GM12865 (cell line): ENCODE data around the gene KYNU.

Experiments
- DNase-seq: peaks from one replicate; pipeline ENCODE4 v3.0.0; 2010; ENCODE audit warnings: low read depth
- H3K4me3 ChIP-seq: 2 replicates; pipeline ENCODE4 v1.5.1; 2011; ENCODE audit warnings: mild to moderate bottlenecking, low read depth, low read length, control low read depth
- TF ChIP-seq, protein P1 (sequence below): IDR thresholded peaks from 2 replicates; pipeline ENCODE4 v1.5.1; 2011; ENCODE audit warnings: low read length, control low read depth, low read depth, inconsistent platforms; ENCODE audit not compliant: insufficient read depth; ENCODE audit errors: missing control alignments

Gene KYNU

DNA sequence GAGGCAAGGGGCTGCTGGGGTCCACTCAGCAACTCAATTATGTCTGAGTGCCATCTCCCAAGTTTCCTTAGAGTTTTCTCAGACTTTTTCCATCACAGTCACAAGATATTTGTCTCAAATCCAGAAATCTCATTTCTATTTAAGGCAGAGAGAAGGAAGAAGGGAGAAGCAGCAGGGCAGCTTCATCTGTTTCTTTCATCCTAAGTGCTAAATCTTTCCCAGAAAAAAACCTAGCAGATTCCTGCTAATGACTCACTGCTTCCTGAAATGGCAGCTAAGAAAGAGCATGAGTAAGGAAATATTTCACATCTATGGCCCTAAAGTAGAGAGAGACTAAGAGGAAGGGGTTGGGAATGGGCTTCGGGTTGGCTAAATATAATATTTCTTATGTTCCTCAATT is 88.0 kb downstream of the KYNU start:
- TF ChIP-seq, protein P1, sequence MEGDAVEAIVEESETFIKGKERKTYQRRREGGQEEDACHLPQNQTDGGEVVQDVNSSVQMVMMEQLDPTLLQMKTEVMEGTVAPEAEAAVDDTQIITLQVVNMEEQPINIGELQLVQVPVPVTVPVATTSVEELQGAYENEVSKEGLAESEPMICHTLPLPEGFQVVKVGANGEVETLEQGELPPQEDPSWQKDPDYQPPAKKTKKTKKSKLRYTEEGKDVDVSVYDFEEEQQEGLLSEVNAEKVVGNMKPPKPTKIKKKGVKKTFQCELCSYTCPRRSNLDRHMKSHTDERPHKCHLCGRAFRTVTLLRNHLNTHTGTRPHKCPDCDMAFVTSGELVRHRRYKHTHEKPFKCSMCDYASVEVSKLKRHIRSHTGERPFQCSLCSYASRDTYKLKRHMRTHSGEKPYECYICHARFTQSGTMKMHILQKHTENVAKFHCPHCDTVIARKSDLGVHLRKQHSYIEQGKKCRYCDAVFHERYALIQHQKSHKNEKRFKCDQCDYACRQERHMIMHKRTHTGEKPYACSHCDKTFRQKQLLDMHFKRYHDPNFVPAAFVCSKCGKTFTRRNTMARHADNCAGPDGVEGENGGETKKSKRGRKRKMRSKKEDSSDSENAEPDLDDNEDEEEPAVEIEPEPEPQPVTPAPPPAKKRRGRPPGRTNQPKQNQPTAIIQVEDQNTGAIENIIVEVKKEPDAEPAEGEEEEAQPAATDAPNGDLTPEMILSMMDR = no peak
- no peak overlapping the region for H3K4me3 ChIP-seq
- no peak for DNase-seq

DNA sequence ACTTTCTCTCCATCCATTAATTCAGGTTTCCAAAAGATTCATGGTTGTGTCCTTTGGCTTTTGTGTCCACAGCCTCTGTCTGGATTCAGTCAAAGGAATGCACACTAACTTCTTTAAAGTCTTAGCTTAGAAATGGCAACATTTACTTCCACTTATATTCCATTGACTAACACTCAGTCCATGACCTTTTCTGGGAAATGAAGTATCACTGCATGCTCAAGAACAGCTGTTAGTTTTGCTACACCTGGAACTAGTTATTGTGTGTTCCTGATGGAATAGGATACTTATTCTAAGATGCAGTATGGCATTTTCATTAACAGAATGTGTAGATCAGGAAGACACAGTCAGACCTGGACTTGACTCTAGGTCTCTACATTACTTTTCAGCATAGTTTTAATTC is 88.8 kb downstream of the KYNU start:
- TF ChIP-seq, protein P1 = no peak
- DNase-seq = no peak
- H3K4me3 ChIP-seq = no peak overlapping the region

DNA sequence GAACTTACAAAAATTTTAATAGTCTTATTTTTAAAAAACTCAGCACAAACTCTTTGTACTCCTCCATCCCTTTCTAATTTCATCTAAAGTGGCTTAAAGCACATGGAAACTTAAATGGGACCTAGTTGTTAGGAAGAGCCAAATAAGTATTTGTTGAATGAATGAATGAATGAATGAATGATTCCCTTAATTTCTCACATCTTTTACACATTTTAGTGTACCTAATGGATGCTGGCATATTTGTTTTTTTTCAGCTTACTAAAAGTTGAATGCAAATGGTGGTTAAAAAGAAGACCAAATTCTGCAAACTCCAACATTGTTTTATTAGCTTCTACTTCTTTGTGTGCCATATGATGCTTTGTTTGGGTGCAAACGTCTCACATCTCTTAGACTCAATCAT is 89.6 kb downstream of the KYNU start:
- TF ChIP-seq, protein P1 = no peak
- DNase-seq = no peak
- no peak overlapping the region for H3K4me3 ChIP-seq

DNA sequence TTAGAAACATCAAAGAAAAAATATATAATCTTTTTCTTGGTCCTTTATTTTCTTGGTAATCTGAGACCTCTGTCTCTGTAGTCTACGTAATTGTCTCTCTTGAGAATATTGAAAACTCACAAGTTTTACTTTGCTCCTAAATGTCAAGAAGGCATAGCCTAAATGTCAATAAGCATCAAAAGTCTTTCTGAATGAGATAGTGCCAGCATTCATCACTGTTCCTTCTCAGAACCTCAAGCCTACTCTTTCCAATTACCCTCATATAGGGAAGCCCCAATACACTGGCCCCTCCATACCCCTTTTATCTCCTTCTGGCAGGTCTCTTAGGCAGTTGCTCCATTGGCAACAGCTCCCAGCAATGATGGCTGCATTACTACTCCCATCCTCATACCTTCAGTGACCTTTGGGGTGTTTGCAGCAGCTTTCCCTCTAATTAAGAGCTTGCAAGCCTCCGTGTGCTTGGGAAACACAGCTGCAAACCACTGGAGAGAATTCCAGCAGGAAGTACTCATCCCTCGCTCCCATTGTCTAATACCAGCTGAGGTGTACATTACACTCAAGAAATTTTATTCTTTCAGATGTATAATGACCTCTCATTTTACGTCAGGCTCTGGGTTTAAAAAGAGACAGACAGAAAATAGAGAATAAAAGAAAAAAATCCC is 95.8 kb downstream of the KYNU start:
- DNase-seq = no peak
- TF ChIP-seq, protein P1 = no peak
- H3K4me3 ChIP-seq = no peak overlapping the region

DNA sequence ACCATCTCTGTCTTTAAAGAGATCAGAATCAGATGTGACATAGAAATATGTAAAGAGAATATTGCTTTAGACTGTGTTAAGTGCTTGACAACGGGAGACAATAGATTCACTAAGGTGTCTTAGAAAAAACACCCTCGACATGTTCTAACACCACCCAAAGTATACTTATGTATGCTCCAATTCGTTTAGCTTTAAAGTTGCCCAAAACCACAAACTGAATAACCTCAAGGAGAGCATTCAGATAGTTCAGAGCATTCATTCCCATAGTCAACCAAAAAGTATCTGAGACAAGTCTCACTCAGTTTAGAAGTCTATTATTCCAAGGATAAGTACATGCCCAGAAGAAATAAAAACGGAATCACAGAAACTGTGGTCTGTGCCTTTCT is 96.4 kb downstream of the KYNU start:
- no peak for DNase-seq
- TF ChIP-seq, protein P1 = no peak
- H3K4me3 ChIP-seq = no peak overlapping the region

DNA sequence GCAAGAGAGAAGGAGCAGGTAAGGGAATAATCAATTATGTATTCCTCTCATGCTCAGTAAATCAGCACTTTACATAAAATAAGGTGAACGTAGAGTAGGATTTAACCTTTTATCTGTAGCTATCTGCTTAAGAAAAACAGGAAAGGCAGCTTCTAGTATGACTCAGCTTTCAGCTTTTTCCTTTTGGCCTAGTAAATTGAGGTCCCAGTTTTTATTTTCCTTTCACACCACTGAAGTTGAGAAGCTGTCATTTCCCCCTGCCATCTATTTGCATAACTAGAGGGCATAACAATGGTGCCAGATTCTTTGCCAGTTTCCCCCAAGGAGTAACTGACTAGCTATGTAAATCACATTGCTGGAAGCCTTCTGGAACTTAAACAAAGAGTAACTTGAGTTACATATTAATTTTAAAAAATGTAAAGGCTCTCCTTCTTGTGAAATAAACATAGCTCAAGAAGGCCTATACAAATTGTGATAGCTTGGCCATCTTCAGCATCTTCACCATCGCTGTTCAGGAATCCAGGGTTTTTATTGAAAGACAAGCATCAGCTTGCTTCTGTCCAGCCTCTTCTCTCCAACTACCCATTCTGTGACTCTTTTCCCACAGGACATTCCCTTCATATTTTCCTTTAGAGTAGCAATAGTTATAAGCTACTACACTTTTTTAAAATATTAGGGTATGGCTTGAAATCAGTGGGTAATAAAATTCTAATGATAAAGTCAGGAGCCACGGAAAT is 97.0 kb downstream of the KYNU start:
- peak; percentile 19 for DNase-seq
- H3K4me3 ChIP-seq = no peak overlapping the region
- TF ChIP-seq, protein P1 = no peak
